GM12892 (cell line): ENCODE results near the gene MYO3B.

ENCODE experiments used
- DNase-seq: peaks from one replicate; pipeline ENCODE4 v3.0.0; 2011; ENCODE audit not compliant: insufficient read length
- FAIRE-seq: peaks from 2 replicates; lab custom pipeline; 2011; peaks lifted over from hg19 to GRCh38; lab: Jason Lieb, UNC
- POLR2A ChIP-seq: IDR thresholded peaks from 2 replicates; pipeline ENCODE4 v1.6.1; 2011; ENCODE audit warnings: low read depth, low read length, control low read depth
- POLR2AphosphoS5 ChIP-seq: IDR thresholded peaks from 2 replicates; pipeline ENCODE4 v1.6.1; 2011; ENCODE audit warnings: low read depth, low read length, control low read depth
- TAF1 ChIP-seq: IDR thresholded peaks from 2 replicates; pipeline ENCODE4 v1.6.1; 2011; ENCODE audit warnings: low read depth, mild to moderate bottlenecking, control low read depth, low read length, borderline replicate concordance

The MYO3B gene

GRCh38 chr2:170689481-170689880, 511.5 kb downstream of the MYO3B start:
- TF ChIP-seq POLR2A, result no peak
- TF ChIP-seq POLR2AphosphoS5, result no peak
- no peak for TF ChIP-seq TAF1
- DNase-seq, result no peak
- FAIRE-seq, result no peak

- FAIRE-seq, result no peak
- DNase-seq, result no peak
- TF ChIP-seq POLR2AphosphoS5 (no peak), POLR2A (no peak), TAF1 (no peak)
These were observed 512.7 kb downstream of the MYO3B start for GRCh38 chr2:170690640-170691039.

GRCh38 chr2:170694316-170694715, 516.4 kb downstream of the MYO3B start:
- TF ChIP-seq POLR2AphosphoS5, result no peak
- no peak for TF ChIP-seq TAF1
- TF ChIP-seq POLR2A, result no peak
- no peak for DNase-seq
- FAIRE-seq, result no peak

- no peak for FAIRE-seq
- no peak for TF ChIP-seq TAF1
- no peak for TF ChIP-seq POLR2A
- no peak for TF ChIP-seq POLR2AphosphoS5
These were observed 517.8 kb downstream of the MYO3B start for GRCh38 chr2:170695521-170696410.

GRCh38 chr2:170696948-170697347, 519.0 kb downstream of the MYO3B start:
- TF ChIP-seq POLR2A (no peak), TAF1 (no peak), POLR2AphosphoS5 (no peak)
- FAIRE-seq (no peak), DNase-seq (no peak)

More at GRCh38 chr2:170695521-170696410, 517.8 kb downstream of the MYO3B start:
- DNase-seq, result no peak

GRCh38 chr2:170701011-170701410, 523.1 kb downstream of the MYO3B start:
- FAIRE-seq (no peak), DNase-seq (no peak)

GRCh38 chr2:170703776-170704476, 526.0 kb downstream of the MYO3B start:
- TF ChIP-seq POLR2AphosphoS5 (no peak), POLR2A (no peak), TAF1 (no peak)
- no peak for FAIRE-seq
- DNase-seq, result no peak

More at GRCh38 chr2:170701011-170701410, 523.1 kb downstream of the MYO3B start:
- TF ChIP-seq TAF1 (no peak), POLR2A (no peak), POLR2AphosphoS5 (no peak)
